Natural killer cell (primary cell): Measurements from ENCODE around the gene FAM171A2. TPM values are rescaled to one million over a fixed set of nuclear protein-coding genes. Genes with fewer than 3 reads are reported as not detected.

Experiments used
- ATAC-seq, 3 donors: fragments of 150-1000 bp in 2 of 3; fragments of 200-7000 bp in 1 of 3; cut with Tn5 transposase; 1 replicate in 1 of 3; 2 replicates in 2 of 3; pipeline ENCODE4 v1.10.0; 2021; ENCODE audit warnings: mild to moderate bottlenecking in 2 of 3, moderate library complexity in 2 of 3
- DNase-seq, 2 donors: peaks; one replicate each; pipeline versions ENCODE4 v3.0.0 to v3.0.0-alpha.2; 2013 to 2021; ENCODE audit warnings: mixed read lengths in 1 of 2
- H3K27ac ChIP-seq: one replicate; pipeline ENCODE4 v1.5.1; 2013; ENCODE audit warnings: mild to moderate bottlenecking, low read length
- H3K27me3 ChIP-seq: one replicate; pipeline ENCODE4 v1.6.1; 2013; ENCODE audit warnings: low read length; ENCODE audit not compliant: control insufficient read depth, insufficient read depth
- H3K36me3 ChIP-seq: one replicate; pipeline ENCODE4 v1.6.1; 2013; ENCODE audit warnings: low read length; ENCODE audit not compliant: control insufficient read depth, insufficient read depth
- H3K4me1 ChIP-seq: one replicate; pipeline ENCODE4 v1.6.1; 2013; ENCODE audit warnings: low read length; ENCODE audit not compliant: control insufficient read depth, insufficient read depth
- H3K4me3 ChIP-seq: one replicate; pipeline ENCODE4 v1.5.1; 2013; ENCODE audit warnings: low read length
- H3K9me3 ChIP-seq: one replicate; pipeline ENCODE4 v1.6.1; 2013; ENCODE audit warnings: low read length; ENCODE audit not compliant: control insufficient read depth, insufficient read depth
- H3K27ac Mint-ChIP-seq, 2 donors: one replicate each; pipeline ENCODE4 v1.8.0; 2022; ENCODE audit warnings: mild to moderate bottlenecking in 2 of 2, mixed read lengths in 2 of 2, moderate library complexity in 1 of 2
- H3K27me3 Mint-ChIP-seq, 2 donors: one replicate each; pipeline ENCODE4 v1.8.0; 2022; ENCODE audit warnings: low read depth in 2 of 2, mixed read lengths in 2 of 2
- H3K36me3 Mint-ChIP-seq: one replicate; pipeline ENCODE4 v1.8.0; 2022; ENCODE audit warnings: mixed read lengths
- H3K4me1 Mint-ChIP-seq, 2 donors: one replicate each; pipeline ENCODE4 v1.8.0; 2022; ENCODE audit warnings: mixed read lengths in 2 of 2
- H3K4me3 Mint-ChIP-seq: one replicate; pipeline ENCODE4 v1.8.0; 2022; ENCODE audit warnings: mild to moderate bottlenecking, moderate library complexity, mixed read lengths
- H3K9me3 Mint-ChIP-seq, 2 donors: one replicate each; pipeline ENCODE4 v1.8.0; 2022; ENCODE audit warnings: mixed read lengths in 2 of 2
- WGBS: methylation state at CpG from one replicate; pipeline ENCODE4 v1.1.7; 2013; ENCODE audit warnings: missing lambda C conversion rate; ENCODE audit not compliant: insufficient coverage; 5-methylcytosine and 5-hydroxymethylcytosine counted together
- intact Hi-C: fragments of 100-400 bp; cut with micrococcal nuclease; formaldehyde crosslinking; loops from one replicate; pipeline ENCODE4 v1.14.2; 2022
- total RNA-seq, 4 donors: library from RNA; stranded (reverse); fragments of 120-200 nt in 1 of 4; gene quantifications; one replicate each; pipeline versions ENCODE4 v1.2.3 to v1.2.4, GENCODE V29; 2013 to 2022
- TF ChIP-seq, protein P1 (sequence below): fragments of 200-600 bp; IDR thresholded peaks from one replicate; pipeline ENCODE4 v1.8.0; 2022; ENCODE audit warnings: antibody characterized with exemption

The FAM171A2 gene
- total RNA-seq, 3 donors from 2014 or later (not counting 1 experiment from before 2014, with no cell fraction given), result 0.20 to 0.43 (median 0.24) TPM

DNA sequence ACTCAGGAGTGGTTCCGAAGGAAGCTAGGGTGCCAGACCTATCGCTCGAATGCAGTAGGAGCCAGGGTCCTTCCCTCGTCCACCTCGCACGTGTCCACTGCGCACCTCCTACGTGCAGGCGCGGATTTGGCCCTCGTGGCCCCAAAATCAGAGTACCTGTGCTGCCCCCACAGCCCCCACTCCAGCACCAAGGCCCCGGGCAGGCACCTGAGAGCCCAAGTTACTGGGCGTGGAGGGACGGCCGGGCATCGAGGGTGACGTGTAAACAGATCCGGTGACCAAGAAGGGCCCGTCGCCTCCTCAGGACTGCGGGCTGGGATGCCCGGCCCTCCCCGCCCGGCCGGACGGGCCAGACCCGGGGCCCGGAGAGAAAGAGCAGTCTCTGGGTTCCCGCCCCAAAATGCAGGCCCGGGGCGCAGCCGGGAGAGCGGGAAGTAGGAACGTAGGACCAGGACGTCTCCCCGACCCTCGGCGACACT, 39.5 kb downstream of the FAM171A2 start:
- Histone ChIP-seq H3K9me3 (no peaks in the 10 kb centered on the region), H3K4me1 (peaks cover 40% of the 10 kb centered on the region), H3K4me3 (peak overlapping the region; percentile 91), H3K27ac (peak overlapping the region; percentile 41), H3K27me3 (no peaks in the 10 kb centered on the region), H3K36me3 (peaks cover 26% of the 10 kb centered on the region)
- TF ChIP-seq, protein P1, sequence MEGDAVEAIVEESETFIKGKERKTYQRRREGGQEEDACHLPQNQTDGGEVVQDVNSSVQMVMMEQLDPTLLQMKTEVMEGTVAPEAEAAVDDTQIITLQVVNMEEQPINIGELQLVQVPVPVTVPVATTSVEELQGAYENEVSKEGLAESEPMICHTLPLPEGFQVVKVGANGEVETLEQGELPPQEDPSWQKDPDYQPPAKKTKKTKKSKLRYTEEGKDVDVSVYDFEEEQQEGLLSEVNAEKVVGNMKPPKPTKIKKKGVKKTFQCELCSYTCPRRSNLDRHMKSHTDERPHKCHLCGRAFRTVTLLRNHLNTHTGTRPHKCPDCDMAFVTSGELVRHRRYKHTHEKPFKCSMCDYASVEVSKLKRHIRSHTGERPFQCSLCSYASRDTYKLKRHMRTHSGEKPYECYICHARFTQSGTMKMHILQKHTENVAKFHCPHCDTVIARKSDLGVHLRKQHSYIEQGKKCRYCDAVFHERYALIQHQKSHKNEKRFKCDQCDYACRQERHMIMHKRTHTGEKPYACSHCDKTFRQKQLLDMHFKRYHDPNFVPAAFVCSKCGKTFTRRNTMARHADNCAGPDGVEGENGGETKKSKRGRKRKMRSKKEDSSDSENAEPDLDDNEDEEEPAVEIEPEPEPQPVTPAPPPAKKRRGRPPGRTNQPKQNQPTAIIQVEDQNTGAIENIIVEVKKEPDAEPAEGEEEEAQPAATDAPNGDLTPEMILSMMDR, result no peak
- H3K27me3 Mint-ChIP-seq, result no peaks in the 10 kb centered on the region
- no peak for ATAC-seq
- H3K36me3 Mint-ChIP-seq, result no peaks in the 10 kb centered on the region
- H3K27ac Mint-ChIP-seq, result peak overlapping the region; percentile 56 to 58
- H3K4me3 Mint-ChIP-seq, result peak overlapping the region; percentile 83
- H3K4me1 Mint-ChIP-seq, result peaks cover 5 to 26% of the 10 kb centered on the region in 2 donors
- intact Hi-C loops, result no loop called here
- H3K9me3 Mint-ChIP-seq, result no peaks in the 10 kb centered on the region
- 2% methylated on average over 38 of the region's 38 CpGs for WGBS
- no peak for DNase-seq

DNA sequence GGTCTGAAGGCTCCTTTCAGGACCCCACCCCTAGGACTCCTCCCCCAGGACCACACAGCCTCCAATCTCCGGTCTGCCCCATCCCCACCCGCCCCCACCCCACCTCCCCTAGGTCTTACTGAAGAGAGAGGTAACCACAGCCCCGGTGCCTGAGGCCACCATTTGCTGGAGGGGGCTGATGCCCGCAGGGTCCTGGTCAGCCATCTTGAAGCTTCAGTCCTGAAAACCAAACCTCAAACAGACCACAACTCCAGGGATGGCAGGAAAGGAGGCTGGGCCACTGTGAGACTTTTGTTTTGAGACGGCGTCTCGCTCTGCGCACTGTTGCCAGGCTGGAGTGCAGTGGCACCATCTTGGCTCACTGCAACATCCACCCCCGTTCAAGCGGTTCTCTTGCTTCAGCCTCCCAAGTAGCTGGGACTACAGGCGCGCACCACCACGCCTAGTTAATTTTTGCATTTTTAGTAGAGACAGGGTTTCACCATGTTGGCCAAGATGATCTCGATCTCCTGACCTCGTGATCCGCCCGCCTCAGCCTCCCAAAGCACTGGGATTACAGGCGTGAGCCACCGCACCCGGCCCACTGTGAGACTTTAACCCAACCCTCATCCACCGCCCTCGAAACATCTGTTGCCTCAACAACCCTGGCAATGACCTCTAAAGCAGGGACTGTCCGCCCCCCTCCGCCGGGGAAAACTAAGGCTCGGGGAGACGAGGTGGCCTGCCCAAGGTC, 40.1 kb downstream of the FAM171A2 start:
- H3K27me3 Mint-ChIP-seq, result no peaks in the 10 kb centered on the region
- H3K27ac Mint-ChIP-seq, result peak overlapping the region; percentile 56 to 58
- no peak for ATAC-seq

DNA sequence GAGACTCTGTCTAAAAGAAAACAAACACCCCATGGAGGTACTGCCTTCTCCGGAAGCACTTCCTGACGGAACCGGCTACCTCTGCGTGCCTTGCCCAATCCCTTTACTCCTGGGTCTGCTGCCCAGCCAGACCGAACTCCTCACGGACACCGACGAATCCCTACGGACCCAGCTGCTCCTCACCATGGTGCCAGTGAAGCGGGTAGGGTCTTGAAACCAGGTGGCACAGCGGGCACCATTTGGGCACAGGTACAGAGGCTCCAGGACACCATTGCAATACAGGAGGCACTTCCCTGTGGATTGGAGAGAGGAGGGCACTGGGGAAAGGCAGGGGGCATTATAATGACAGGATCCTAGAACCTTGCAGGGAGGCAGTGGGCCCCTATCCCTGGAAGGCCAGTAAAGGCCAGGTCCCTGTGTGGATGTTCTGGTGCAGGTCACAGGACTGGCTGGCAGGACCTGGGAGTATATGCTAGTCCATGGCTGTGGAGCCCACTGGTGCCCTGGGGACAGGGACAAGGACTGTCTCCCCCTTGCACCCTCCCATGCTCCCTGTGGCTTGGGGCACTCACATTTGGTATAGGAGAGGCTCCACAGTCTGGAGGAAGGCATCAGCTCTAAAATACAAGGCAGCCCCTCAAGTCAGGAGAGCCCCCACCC, 41.3 kb downstream of the FAM171A2 start:
- Mint-ChIP-seq H3K4me3 (no peak overlapping the region), H3K9me3 (no peaks in the 10 kb centered on the region), H3K36me3 (no peaks in the 10 kb centered on the region), H3K27ac (no peak overlapping the region), H3K27me3 (peaks cover 4 to 5% of the 10 kb centered on the region in 2 donors), H3K4me1 (peaks cover 5 to 26% of the 10 kb centered on the region in 2 donors)
- Histone ChIP-seq H3K27ac (no peak overlapping the region), H3K27me3 (no peaks in the 10 kb centered on the region), H3K36me3 (peaks cover 26% of the 10 kb centered on the region), H3K4me1 (peaks cover 37% of the 10 kb centered on the region), H3K4me3 (no peak overlapping the region), H3K9me3 (no peaks in the 10 kb centered on the region)
- intact Hi-C loops, result no loop called here
- ATAC-seq (no peak), DNase-seq (no peak)
- TF ChIP-seq, protein P1, result no peak
- 99% methylated on average over 11 of the region's 11 CpGs for WGBS

More for the DNA sequence above, 40.1 kb downstream of the FAM171A2 start:
- peak overlapping the region; percentile 83 for H3K4me3 Mint-ChIP-seq
- Histone ChIP-seq H3K36me3 (peaks cover 26% of the 10 kb centered on the region), H3K9me3 (no peaks in the 10 kb centered on the region), H3K27ac (no peak overlapping the region), H3K4me3 (peak overlapping the region; percentile 91), H3K27me3 (no peaks in the 10 kb centered on the region), H3K4me1 (peaks cover 40% of the 10 kb centered on the region)
- TF ChIP-seq, protein P1, result no peak
- no peak for DNase-seq
- intact Hi-C loops, result no loop called here
- H3K4me1 Mint-ChIP-seq, result peaks cover 5 to 26% of the 10 kb centered on the region in 2 donors
- 68% methylated on average over 25 of the region's 27 CpGs for WGBS
- no peaks in the 10 kb centered on the region for H3K9me3 Mint-ChIP-seq
- no peaks in the 10 kb centered on the region for H3K36me3 Mint-ChIP-seq
